Measurements from ENCODE around the gene MEMO1.
"Not testable (repeated sequence)": the region's sequence is repeated elsewhere in the genome, so short reads cannot be mapped to it uniquely, and the experiment has no call there.

Gene MEMO1

DNA sequence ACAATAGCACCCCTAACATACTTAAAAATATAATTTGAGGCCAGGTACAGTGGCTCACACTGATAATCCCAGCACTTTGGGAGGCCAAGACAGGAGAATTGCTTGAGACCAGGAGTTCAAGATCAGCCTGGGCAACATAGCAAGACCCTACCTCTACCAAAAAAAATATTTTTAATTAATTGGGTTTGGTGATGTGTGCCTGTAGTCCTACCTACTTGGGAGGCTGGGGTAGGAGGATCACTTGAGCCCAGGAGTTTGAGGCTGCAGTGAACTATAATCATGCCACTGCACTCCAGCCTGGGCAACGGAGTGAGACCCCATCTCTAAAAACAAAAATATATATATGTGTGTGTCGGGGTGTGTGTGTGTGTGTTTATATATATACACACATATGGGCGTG lies 91.3 kb downstream of the MEMO1 start:
- Histone ChIP-seq H3K4me1 (no peaks in the 10 kb centered on the region), H3K36me3 (peaks cover 0 to 6% (median 0%) of the 10 kb centered on the region in 3 donors), H3K27ac (no peak overlapping the region), H3K27me3 (no peaks in the 10 kb centered on the region), H3K4me3 (no peak overlapping the region), H3K9me3 (no peaks in the 10 kb centered on the region)
- no peak for TF ChIP-seq CTCF (IDR thresholded peaks at IDR 0.05)
- intact Hi-C loops (cut with DNase I; ENCODE audit: low total_unique reads), result no loop called here
- DNase-seq, result no peak

DNA sequence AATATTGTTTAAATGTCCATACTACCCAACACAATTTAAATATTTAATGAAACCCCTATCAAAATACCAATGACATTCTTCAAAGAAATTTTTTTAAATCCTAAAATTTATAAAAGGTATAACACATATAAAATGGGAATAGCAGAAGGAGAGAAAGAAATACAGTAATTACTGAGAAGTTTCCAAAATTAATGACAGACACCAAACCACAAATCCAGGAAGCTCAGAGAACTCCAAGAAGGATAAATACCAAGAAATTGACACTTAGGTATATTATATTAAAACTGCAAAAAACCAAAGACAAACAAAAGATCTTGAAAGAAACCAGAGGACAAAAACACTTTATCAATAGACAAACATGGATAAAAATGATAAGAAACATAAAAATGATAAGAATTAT lies 101.1 kb downstream of the MEMO1 start:
- Histone ChIP-seq H3K36me3 (peaks cover 8 to 28% (median 17%) of the 10 kb centered on the region in 3 donors), H3K27me3 (no peaks in the 10 kb centered on the region), H3K9me3 (no peaks in the 10 kb centered on the region), H3K4me1 (no peaks in the 10 kb centered on the region), H3K4me3 (no peak overlapping the region), H3K27ac (no peak overlapping the region)
- TF ChIP-seq CTCF (IDR thresholded peaks at IDR 0.05), result no peak
- DNase-seq, result no peak
- intact Hi-C loops (cut with DNase I; ENCODE audit: low total_unique reads), result no loop called here

GRCh38 chr2:31907491-31907890 lies 103.3 kb downstream of the MEMO1 start:
- H3K9me3 ChIP-seq; DNase-seq; H3K4me3 ChIP-seq; H3K27ac ChIP-seq; H3K4me1 ChIP-seq; H3K27me3 ChIP-seq; intact Hi-C loops (cut with DNase I; ENCODE audit: low total_unique reads): not testable (repeated sequence)
- peaks cover 10 to 28% (median 17%) of the 10 kb centered on the region in 3 donors for H3K36me3 ChIP-seq

- DNase-seq, result no peak
- Histone ChIP-seq H3K36me3 (peaks cover 23 to 32% (median 31%) of the 10 kb centered on the region in 3 donors), H3K9me3 (peaks cover 0 to 4% (median 0%) of the 10 kb centered on the region in 3 donors), H3K27ac (no peak overlapping the region), H3K4me3 (no peak overlapping the region), H3K4me1 (no peaks in the 10 kb centered on the region), H3K27me3 (no peaks in the 10 kb centered on the region)
- intact Hi-C loops (cut with DNase I; ENCODE audit: low total_unique reads), result no loop called here
- TF ChIP-seq CTCF (IDR thresholded peaks at IDR 0.05), result no peak
These were observed 107.6 kb downstream of the MEMO1 start for GRCh38 chr2:31903109-31903780.

GRCh38 chr2:31901900-31902299 lies 108.9 kb downstream of the MEMO1 start:
- DNase-seq, result no peak
- intact Hi-C loops (cut with DNase I; ENCODE audit: low total_unique reads), result no loop called here
- Histone ChIP-seq H3K36me3 (peaks cover 23 to 34% (median 29%) of the 10 kb centered on the region in 3 donors), H3K4me1 (no peaks in the 10 kb centered on the region), H3K4me3 (no peak overlapping the region), H3K27ac (no peak overlapping the region), H3K27me3 (no peaks in the 10 kb centered on the region), H3K9me3 (peaks cover 0 to 10% (median 0%) of the 10 kb centered on the region in 3 donors)
- TF ChIP-seq CTCF (IDR thresholded peaks at IDR 0.05), result no peak

DNA sequence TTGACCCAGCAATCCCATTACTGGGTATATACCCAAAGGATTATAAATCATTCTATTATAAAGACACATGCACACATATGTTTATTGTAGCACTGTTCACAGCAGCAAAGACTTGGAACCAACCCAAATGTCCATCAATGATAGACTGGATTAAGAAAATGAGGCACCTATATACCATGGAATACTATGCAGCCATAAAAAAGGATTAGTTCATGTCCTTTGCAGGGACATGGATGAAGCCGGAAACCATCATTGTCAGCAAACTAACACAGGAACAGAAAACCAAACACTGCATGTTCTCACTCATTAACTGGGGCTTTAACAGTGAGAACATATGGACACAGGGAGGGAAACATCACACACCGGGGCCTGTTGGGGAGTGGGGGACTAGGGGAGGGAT lies 110.7 kb downstream of the MEMO1 start:
- H3K27ac ChIP-seq; intact Hi-C loops (cut with DNase I; ENCODE audit: low total_unique reads): not testable (repeated sequence)
- H3K36me3 ChIP-seq, result peaks cover 23 to 34% (median 29%) of the 10 kb centered on the region in 3 donors

GRCh38 chr2:31898346-31898745 lies 112.5 kb downstream of the MEMO1 start:
- H3K9me3 ChIP-seq; H3K4me3 ChIP-seq; DNase-seq; H3K27me3 ChIP-seq; H3K27ac ChIP-seq; intact Hi-C loops (cut with DNase I; ENCODE audit: low total_unique reads); H3K4me1 ChIP-seq: not testable (repeated sequence)
- peaks cover 23 to 34% (median 29%) of the 10 kb centered on the region in 3 donors for H3K36me3 ChIP-seq

More for the DNA sequence above, 110.7 kb downstream of the MEMO1 start:
- not testable (repeated sequence) for H3K27me3 ChIP-seq, H3K4me3 ChIP-seq, DNase-seq, H3K9me3 ChIP-seq, H3K4me1 ChIP-seq

DNA sequence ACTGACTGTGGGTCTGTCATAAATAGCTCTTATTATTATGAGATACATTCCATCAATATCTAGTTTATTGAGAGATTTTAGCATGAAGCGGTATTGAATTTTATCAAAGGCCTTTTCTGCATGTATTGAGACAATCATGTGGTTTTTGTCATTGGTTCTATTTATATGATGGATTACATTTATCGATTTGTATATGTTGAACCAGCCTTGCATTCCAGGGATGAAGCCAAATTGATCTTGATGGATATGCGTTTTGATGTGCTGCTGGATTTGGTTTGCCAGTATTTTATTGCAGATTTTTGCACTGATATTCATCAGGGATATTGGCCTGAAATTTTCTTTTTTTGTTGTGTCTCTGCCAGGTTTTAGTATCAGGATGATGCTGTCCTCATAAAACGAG lies 113.5 kb downstream of the MEMO1 start:
- H3K4me1 ChIP-seq; H3K4me3 ChIP-seq; H3K27ac ChIP-seq; H3K27me3 ChIP-seq; DNase-seq; intact Hi-C loops (cut with DNase I; ENCODE audit: low total_unique reads); H3K9me3 ChIP-seq: not testable (repeated sequence)
- H3K36me3 ChIP-seq, result peaks cover 20 to 34% (median 28%) of the 10 kb centered on the region in 3 donors

Data from tibial artery (tissue), 4 donors.